Stomach (tissue), 4 donors: ENCODE measurements around the gene GNAI1.

ENCODE experiments used
- CTCF ChIP-seq, 7 experiments: fragments of 450-650 bp in 4 of 7; fragments of 200-600 bp in 3 of 7; sonication (generic) in 3 of 7; IDR thresholded peaks; one replicate each; pipeline ENCODE4 v1.5.1; 2016 to 2019; ENCODE audit warnings: antibody characterized with exemption in 7 of 7, control low read depth in 2 of 7, mild to moderate bottlenecking in 1 of 7
- EP300 ChIP-seq: sonication (generic); formaldehyde crosslinking; IDR thresholded peaks from one replicate; pipeline ENCODE4 v1.6.1; 2017; ENCODE audit warnings: antibody characterized with exemption
- POLR2A ChIP-seq, 4 donors: fragments of 450-650 bp; IDR thresholded peaks; one replicate each; pipeline ENCODE4 v1.6.1; 2016; ENCODE audit warnings: antibody characterized with exemption in 4 of 4, control low read depth in 2 of 4, mild to moderate bottlenecking in 1 of 4, moderate library complexity in 1 of 4
- POLR2AphosphoS5 ChIP-seq, 3 donors: sonication (generic); formaldehyde crosslinking; IDR thresholded peaks; one replicate each; pipeline ENCODE4 v1.6.1; 2016; ENCODE audit warnings: antibody characterized with exemption in 3 of 3

- TF ChIP-seq CTCF (IDR thresholded peaks at IDR 0.05) (no peak), POLR2AphosphoS5 (IDR thresholded peaks at IDR 0.05) (no peak), POLR2A (IDR thresholded peaks at IDR 0.05) (no peak), EP300 (no peak)
Measured at GRCh38 chr7:80272560-80273239, 138.1 kb downstream of the GNAI1 start.
